GM12878 (cell line): ENCODE results near the gene LRWD1. TPM values are rescaled to one million over a fixed set of nuclear protein-coding genes. Genes with fewer than 3 reads are reported as not detected.
"Not testable (repeated sequence)": the region's sequence is repeated elsewhere in the genome, so short reads cannot be mapped to it uniquely, and the experiment has no call there.

ENCODE experiments used
- ATAC-seq: fragments of 200-7000 bp; cut with Tn5 transposase; 3 replicates; pipeline ENCODE4 v1.9.1; 2020; ENCODE audit warnings: mild to moderate bottlenecking, moderate library complexity
- BruUV-seq: library from RNA; stranded (reverse); fragments of 400-500 nt; replicated peaks from 2 replicates; lab custom pipeline; 2021; lab: Mats Ljungman, UMichigan
- CTCF ChIA-PET: fragments of 300-600 bp; sonication (Branson Sonifier 250); formaldehyde crosslinking; extraction: SDS; loops from one replicate; lab custom pipeline; 2021; ENCODE audit warnings: inconsistent platforms; lab: Yijun Ruan, JAX
- POLR2A ChIA-PET: fragments of 350-600 bp; formaldehyde crosslinking; extraction: SDS; loops from one replicate; lab custom pipeline; 2021; ENCODE audit warnings: inconsistent platforms; lab: Charles Lee
- RAD21 ChIA-PET: fragments of 300-600 bp; sonication (Branson Sonifier 250); formaldehyde crosslinking; loops from one replicate; lab custom pipeline; 2023; ENCODE audit warnings: antibody characterized with exemption; ENCODE audit not compliant: unreplicated experiment; lab: Charles Lee
- SMC1A ChIA-PET: fragments of 300-600 bp; sonication (Branson Sonifier 250); formaldehyde crosslinking; loops from one replicate; lab custom pipeline; 2023; ENCODE audit not compliant: unreplicated experiment, uncharacterized antibody; lab: Charles Lee
- DNase-seq: peaks from one replicate; pipeline ENCODE4 v3.0.0-alpha.2; 2011; ENCODE audit warnings: low read depth, low spot score
- FAIRE-seq: peaks from 3 replicates; lab custom pipeline; 2011; peaks lifted over from hg19 to GRCh38; lab: Jason Lieb, UNC
- H2AFZ ChIP-seq: 2 replicates; pipeline ENCODE4 v1.6.0; 2011; ENCODE audit warnings: low read depth, low read length, control low read depth; ENCODE audit not compliant: control insufficient read depth
- H3K27ac ChIP-seq: 2 replicates; pipeline ENCODE4 v1.5.1; 2011; ENCODE audit warnings: control low read depth; ENCODE audit not compliant: control insufficient read depth, insufficient read depth
- H3K27me3 ChIP-seq, 2 experiments: replicated peaks in 1 of 2; 2 replicates each; pipeline versions ENCODE4 v1.6.0 to v1.6.1; 2011; ENCODE audit warnings: low read length in 1 of 2; ENCODE audit not compliant: control insufficient read depth in 2 of 2, insufficient read depth in 2 of 2
- H3K36me3 ChIP-seq, 2 experiments: 2 replicates each; pipeline ENCODE4 v1.5.1; 2011; ENCODE audit warnings: low read length in 1 of 2; ENCODE audit not compliant: control insufficient read depth in 2 of 2, insufficient read depth in 2 of 2
- H3K4me1 ChIP-seq: 2 replicates; pipeline ENCODE4 v1.6.1; 2011; ENCODE audit warnings: mild to moderate bottlenecking, low read length, moderate library complexity, mixed read lengths; ENCODE audit not compliant: control insufficient read depth, insufficient read depth
- H3K4me2 ChIP-seq: 2 replicates; pipeline ENCODE4 v1.6.0; 2011; ENCODE audit warnings: control low read depth; ENCODE audit not compliant: control insufficient read depth, insufficient read depth
- H3K4me3 ChIP-seq: fragments of 200-600 bp; sonication (generic); 2 replicates; pipeline ENCODE4 v1.5.1; 2016
- H3K79me2 ChIP-seq: 2 replicates; pipeline ENCODE4 v1.6.0; 2011; ENCODE audit warnings: low read length; ENCODE audit not compliant: control insufficient read depth, insufficient read depth
- H3K9ac ChIP-seq: 2 replicates; pipeline ENCODE4 v1.8.0; 2011; ENCODE audit warnings: low read length, control low read depth, mixed read lengths; ENCODE audit not compliant: control insufficient read depth, insufficient read depth
- H3K9me3 ChIP-seq: replicated peaks from 3 replicates; pipeline ENCODE4 v1.5.1; 2011; ENCODE audit warnings: mild to moderate bottlenecking, low read length; ENCODE audit not compliant: control insufficient read depth, insufficient read depth
- H4K20me1 ChIP-seq: 2 replicates; pipeline ENCODE4 v1.6.0; 2011; ENCODE audit not compliant: control insufficient read depth, insufficient read depth
- WGBS: methylation state at CpG from one replicate; pipeline ENCODE4 v1.1.6; 2016; ENCODE audit warnings: low lambda C conversion rate; ENCODE audit not compliant: insufficient replicate concordance, insufficient coverage; ENCODE audit errors: missing lambda C conversion rate; 5-methylcytosine and 5-hydroxymethylcytosine counted together
- in situ Hi-C: fragments of 300-500 bp; cut with MboI; formaldehyde crosslinking; loops from 9 replicates; pipeline ENCODE4 v1.14.3; 2018; ENCODE audit warnings: mixed read lengths
- intact Hi-C: fragments of 100-400 bp; cut with micrococcal nuclease; formaldehyde crosslinking; loops from one replicate; pipeline ENCODE4 v1.14.2; 2022; ENCODE audit not compliant: unreplicated experiment
- polyA plus RNA-seq, 11 experiments: library from polyadenylated mRNA; depleted of rRNA in 4 of 11; unstranded in 6 of 11; stranded (reverse) in 5 of 11; fragments of >200 nt; fragmentation: Nextera tagmentation in 4 of 11; fragmentation: Illumina TruSeq in 1 of 11; extraction: Ambion mirVana in 4 of 11; extraction: Trizol in 1 of 11; gene quantifications; 1 replicate in 1 of 11; 2 replicates in 10 of 11; pipeline versions ENCODE4 v1.2.1 to v1.2.3, GENCODE V29; 2011 to 2016; ENCODE audit warnings: inconsistent platforms in 2 of 11, missing spikeins in 2 of 11, low read depth in 1 of 11
- total RNA-seq, 4 experiments: library from RNA; depleted of rRNA in 3 of 4; stranded (reverse); fragments of >200 nt in 3 of 4; fragmentation: Illumina TruSeq in 1 of 4; extraction: Trizol in 1 of 4; gene quantifications; 2 replicates each; pipeline versions ENCODE4 v1.2.1 to v1.2.3, GENCODE V29; 2013 to 2021

LRWD1 gene
- total and polyA plus RNA-seq, 10 of the 15 experiments (the other 5 are each of a cell fraction or from before 2014, with no cell fraction given): 0.40 to 64.4 (median 26.1) TPM

DNA sequence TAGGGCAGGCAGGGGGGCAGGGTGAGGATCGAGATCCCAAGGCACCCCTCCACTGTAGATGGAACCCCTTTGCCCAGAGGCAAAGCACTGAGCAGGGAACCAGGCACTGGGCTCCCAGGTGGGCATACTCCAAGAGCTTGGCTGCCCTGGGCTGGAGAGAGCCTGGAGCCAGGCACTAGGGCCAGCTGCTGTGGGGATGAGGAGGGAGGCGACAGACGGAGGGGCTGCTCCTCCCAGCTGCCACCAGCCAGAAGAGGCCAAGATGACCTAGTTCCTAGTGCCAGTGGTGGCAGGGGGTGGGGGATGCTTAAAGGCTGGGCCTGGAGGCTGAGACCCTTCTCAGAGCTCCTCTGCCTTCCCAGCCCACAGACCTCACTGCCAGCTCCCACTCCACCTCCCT lies 51.1 kb downstream of the LRWD1 start:
- H3K79me2 ChIP-seq, FAIRE-seq, H3K4me3 ChIP-seq, DNase-seq, H3K4me1 ChIP-seq, RAD21 ChIA-PET, in situ Hi-C loops, H4K20me1 ChIP-seq, CTCF ChIA-PET, BruUV-seq, H3K4me2 ChIP-seq, H3K27me3 ChIP-seq, SMC1A ChIA-PET, H2AFZ ChIP-seq, H3K9me3 ChIP-seq, H3K27ac ChIP-seq, H3K9ac ChIP-seq, intact Hi-C loops, POLR2A ChIA-PET, H3K36me3 ChIP-seq: not testable (repeated sequence)
- peak; percentile 5 for ATAC-seq
- WGBS: no CpG with 5 or more reads among the region's 3 CpGs

GRCh38 chr7:102516951-102517350 lies 52.2 kb downstream of the LRWD1 start:
- CTCF ChIA-PET, H3K4me2 ChIP-seq, H3K79me2 ChIP-seq, BruUV-seq, SMC1A ChIA-PET, H3K4me1 ChIP-seq, in situ Hi-C loops, H3K36me3 ChIP-seq, H3K27me3 ChIP-seq, H3K27ac ChIP-seq, DNase-seq, H3K4me3 ChIP-seq, H4K20me1 ChIP-seq, H3K9me3 ChIP-seq, H3K9ac ChIP-seq, RAD21 ChIA-PET, POLR2A ChIA-PET, H2AFZ ChIP-seq, intact Hi-C loops: not testable (repeated sequence)
- peak; percentile 10 for ATAC-seq
- FAIRE-seq: peak; percentile 90
- whole genome bisulfite sequencing: no CpG with 5 or more reads among the region's 10 CpGs

- peak; percentile 84 for ATAC-seq
- H3K9ac ChIP-seq, H4K20me1 ChIP-seq, CTCF ChIA-PET, intact Hi-C loops, H3K79me2 ChIP-seq, H3K4me1 ChIP-seq, in situ Hi-C loops, H3K27me3 ChIP-seq, SMC1A ChIA-PET, H3K4me3 ChIP-seq, BruUV-seq, H3K27ac ChIP-seq, DNase-seq, FAIRE-seq, H3K9me3 ChIP-seq, H2AFZ ChIP-seq, RAD21 ChIA-PET, H3K36me3 ChIP-seq, POLR2A ChIA-PET: not testable (repeated sequence)
- WGBS: no CpG with 5 or more reads among the region's 61 CpGs
- 0 out of 2 replicates have a peak within 1 kb of the TSS, but pooled peaks have one; percentile 38 for H3K4me2 ChIP-seq
Measured at GRCh38 chr7:102517550-102518147, 52.9 kb downstream of the LRWD1 start, which contains the start of gene RASA4B. Gene RASA4B (minus strand): TSS chr7:102517777. CDS start chr7:102517710, 67 bp downstream.

DNA sequence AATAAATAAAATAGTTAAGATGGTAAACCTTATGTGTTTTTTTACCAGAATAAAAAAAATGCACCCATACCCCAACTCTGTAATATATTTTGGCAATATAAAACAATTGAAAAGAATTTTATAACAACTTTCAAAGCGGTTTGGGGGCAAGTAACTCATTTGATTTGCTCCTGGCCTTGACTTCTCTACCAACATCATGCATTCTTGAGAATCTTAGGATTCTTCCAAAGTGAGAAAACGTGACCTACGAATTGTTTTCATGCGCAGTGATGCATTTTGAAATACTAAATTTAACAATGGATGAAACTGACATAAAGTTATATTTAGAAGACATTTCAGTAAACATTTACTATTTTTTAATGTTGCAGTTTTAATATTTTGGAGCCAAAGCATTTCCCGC lies 56.0 kb downstream of the LRWD1 start:
- H2AFZ ChIP-seq, RAD21 ChIA-PET, H3K36me3 ChIP-seq, H3K4me2 ChIP-seq, H3K4me3 ChIP-seq, H3K79me2 ChIP-seq, H4K20me1 ChIP-seq, H3K4me1 ChIP-seq, H3K9me3 ChIP-seq, DNase-seq, POLR2A ChIA-PET, BruUV-seq, FAIRE-seq, H3K27me3 ChIP-seq, ATAC-seq, intact Hi-C loops, H3K9ac ChIP-seq, in situ Hi-C loops, SMC1A ChIA-PET, H3K27ac ChIP-seq, CTCF ChIA-PET: not testable (repeated sequence)
- WGBS: 30% methylated on average over 4 of the region's 5 CpGs
